HG03060 (cell line): ENCODE measurements around the gene PDE4A.
"Not testable (repeated sequence)": the region's sequence is repeated elsewhere in the genome, so short reads cannot be mapped to it uniquely, and the experiment has no call there.

Source experiments
- ATAC-seq: cut with Tn5 transposase; IDR thresholded peaks from one replicate; pipeline ENCODE4 v1.9.1; 2021; ENCODE audit warnings: low read depth, moderate number of reproducible peaks; ENCODE audit not compliant: unreplicated experiment

PDE4A gene

GRCh38 chr19:10403137-10404021 lies 17.0 kb upstream of the PDE4A start, which contains the start of gene CDC37:
Gene CDC37 (minus strand): TSS chr19:10403542. CDS start chr19:10403479, 63 bp downstream.
- peak; percentile 77 for ATAC-seq

DNA sequence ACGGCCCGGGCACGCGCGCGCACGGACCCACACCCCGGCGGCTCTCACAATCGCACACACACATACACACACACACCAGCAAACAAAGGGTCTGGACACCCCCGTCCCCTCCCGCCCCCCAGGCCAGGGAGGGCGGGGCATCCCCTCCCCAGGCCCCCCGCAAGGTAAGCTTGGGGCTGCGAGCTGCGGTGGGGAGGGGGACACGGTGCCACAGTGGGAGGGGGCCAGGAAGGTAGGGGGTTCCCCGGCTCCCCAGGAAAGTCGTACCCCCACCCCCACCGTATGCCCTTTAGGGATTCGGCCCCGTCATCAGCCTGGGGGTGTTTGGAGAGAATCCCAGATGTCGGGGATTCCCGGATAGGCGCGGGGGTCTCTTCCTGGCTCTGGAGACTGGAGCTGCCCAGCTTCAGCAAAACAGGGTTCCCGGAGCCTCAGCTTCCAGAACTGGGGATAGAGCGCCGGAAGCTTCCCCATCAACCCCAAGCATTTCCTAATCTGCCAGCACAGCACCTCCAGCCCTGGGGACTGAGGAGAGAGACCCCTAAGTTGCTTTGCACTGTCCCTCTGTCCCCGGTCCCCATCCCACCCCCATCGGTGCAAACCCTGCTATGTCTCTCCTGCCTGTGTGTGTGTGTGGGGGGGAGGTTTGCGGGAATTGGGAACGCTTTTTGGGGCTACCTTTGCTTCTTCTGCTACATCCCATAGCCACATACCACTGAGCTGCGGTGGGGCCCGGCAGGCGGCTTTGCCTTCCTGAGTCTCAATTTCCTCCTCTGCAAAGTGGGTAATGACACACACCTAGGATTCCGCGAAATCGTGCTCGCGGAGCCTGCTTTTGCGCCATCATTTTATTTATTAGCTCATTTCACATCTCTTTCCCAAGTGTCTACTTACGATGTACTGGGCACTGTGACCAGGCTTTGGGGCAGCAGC lies 15.2 kb upstream of the PDE4A start:
- no peak for ATAC-seq

- no peak for ATAC-seq
Measured at GRCh38 chr19:10406191-10406590, 14.1 kb upstream of the PDE4A start.

DNA sequence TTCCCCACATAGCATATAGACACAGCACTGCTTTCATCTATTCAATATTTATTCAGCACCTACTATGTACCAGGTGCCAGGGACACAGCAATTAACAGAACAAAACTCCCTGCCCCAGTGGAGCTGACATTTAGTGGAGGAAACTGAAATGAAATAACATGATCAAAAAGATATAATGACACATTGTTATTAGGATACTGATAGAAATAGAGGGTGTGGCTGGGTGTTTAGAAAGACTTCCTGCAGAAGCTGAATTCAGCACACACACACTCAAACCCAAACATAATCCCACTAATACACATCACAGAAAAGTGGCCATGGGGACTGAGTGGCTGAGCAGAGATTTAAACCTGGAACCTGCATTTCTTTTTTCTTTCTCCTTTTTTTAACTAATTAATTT lies 13.2 kb upstream of the PDE4A start:
- ATAC-seq, result no peak

DNA sequence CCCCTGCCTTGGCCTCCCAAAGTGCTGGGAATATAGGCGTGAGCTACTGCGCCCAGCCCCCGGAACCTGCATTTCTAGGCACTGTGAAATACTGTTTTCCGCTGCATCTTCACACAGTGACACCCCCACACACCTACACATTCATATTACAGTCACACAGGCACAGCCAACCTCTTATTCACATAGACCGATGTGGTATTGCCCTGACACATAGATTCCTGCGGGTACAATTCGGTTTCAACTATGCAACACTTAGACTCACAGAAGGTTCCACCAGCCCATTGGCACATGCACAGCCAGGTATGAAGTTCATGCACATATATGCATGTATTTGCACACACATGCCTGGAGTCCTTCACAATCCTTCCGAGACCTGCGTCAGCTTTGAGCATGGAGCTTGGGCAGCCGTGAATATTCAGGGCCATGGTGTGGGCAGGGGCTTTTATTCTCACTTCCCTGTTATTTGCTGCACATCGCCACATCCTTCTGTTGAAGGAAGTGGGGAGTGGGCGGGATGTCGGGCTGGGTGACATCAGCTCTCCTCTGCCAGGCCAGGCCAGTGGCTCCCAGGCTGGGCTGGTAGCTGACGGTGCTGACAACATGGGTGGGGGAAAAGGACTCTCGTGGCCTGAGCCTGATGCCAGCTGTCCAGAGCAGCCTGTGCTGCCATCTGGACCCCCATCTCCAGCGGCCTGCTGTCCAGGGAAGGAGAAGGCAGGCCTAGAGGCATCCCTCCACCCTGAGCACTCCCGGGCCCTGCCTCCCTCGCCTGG lies 11.6 kb upstream of the PDE4A start:
- no peak for ATAC-seq

DNA sequence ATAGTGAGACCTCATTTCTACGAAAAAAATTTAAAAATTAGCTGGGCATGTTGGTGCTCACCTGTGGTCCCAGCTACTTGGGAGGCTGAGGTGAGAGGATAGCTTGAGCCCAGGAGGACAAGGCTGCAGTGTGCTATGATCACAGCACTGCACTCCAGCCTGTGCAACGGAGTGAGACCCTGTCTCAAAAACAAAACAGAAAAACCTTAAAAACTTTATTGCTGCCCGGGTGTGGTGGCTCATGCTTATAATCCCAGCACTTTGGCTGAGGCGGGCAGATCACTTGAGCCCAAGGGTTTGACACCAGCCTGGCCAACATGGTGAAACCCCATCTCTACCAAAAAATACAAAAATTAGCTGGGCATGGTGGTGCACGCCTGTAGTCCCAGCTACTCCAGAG lies 9.1 kb upstream of the PDE4A start:
- ATAC-seq, result not testable (repeated sequence)

- peak; percentile 50 for ATAC-seq
Measured at GRCh38 chr19:10412257-10412977, 7.9 kb upstream of the PDE4A start.

GRCh38 chr19:10416083-10416379 lies 4.3 kb upstream of the PDE4A start:
- no peak for ATAC-seq

GRCh38 chr19:10416380-10417257 lies 3.7 kb upstream of the PDE4A start:
- peak; percentile 34 for ATAC-seq

DNA sequence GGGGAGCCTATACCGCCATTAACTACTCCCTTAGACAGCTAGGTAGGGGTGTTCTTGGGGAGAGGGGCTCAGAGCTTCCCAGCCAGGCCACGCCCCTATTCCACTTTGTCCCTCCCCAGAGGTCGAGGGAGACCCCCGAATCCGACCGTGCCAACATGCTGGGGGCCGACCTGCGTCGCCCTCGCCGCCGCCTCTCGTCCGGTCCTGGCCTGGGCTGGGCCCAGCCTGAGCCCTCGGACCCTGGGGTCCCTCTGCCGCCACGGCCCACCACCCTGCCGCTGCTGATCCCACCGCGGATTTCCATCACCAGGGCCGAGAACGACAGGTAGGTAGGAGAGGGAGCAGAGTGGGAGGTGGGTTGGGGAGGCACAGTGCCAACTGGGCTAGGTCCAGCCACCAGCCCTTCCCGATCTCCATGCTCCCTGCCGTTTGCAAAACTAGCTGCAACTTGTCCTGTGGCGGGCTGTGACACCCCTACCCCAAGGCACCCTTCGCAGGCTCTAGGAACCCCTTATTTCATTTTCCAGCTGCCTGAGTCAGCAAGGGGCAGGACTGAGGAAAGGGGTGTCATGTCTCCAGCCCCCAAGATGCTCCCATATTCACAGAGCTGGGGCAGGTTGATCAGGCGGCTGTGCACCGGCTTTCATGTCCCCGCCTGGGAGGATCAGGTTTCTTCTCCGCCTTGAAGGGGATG lies 2.6 kb upstream of the PDE4A start:
- ATAC-seq, result no peak

- no peak for ATAC-seq
Measured at GRCh38 chr19:10418235-10418484, 2.2 kb upstream of the PDE4A start.

DNA sequence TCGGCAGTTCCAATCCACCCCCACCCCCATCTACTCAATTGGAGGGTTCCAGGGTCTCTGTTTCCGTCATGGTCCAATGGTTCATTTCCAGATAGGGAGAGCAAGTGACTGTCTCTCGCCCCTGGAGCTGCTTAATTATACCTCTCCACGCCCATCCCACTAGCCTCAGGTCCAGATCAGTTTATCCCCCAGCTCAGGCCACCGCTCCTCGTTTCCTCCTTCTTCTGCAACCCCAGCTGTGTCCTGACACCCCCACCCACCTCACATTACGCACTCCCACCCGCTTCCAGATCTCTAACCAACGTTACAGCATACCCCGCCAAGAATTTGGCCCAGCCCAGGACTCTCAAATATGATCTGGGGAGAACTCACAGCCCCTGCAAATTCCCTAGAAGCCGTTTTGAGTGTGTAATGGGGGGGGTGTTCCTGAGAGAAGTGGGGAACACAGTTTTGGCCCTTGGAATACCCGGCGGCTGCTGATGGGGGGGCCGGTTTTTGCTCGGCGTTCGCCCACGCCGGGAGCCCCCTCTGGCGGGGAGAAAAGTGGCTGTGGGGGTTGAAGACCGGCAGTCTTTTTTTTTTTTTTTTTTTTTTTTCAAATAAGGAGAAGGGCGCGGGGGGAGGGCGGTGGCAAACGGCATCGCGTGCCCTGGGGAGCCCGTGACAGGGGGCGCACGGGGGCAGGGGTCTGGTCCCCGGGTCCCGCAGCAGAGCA lies 1.7 kb upstream of the PDE4A start:
- ATAC-seq, result no peak

GRCh38 chr19:10419200-10419645 lies 1.1 kb upstream of the PDE4A start:
- ATAC-seq, result no peak

DNA sequence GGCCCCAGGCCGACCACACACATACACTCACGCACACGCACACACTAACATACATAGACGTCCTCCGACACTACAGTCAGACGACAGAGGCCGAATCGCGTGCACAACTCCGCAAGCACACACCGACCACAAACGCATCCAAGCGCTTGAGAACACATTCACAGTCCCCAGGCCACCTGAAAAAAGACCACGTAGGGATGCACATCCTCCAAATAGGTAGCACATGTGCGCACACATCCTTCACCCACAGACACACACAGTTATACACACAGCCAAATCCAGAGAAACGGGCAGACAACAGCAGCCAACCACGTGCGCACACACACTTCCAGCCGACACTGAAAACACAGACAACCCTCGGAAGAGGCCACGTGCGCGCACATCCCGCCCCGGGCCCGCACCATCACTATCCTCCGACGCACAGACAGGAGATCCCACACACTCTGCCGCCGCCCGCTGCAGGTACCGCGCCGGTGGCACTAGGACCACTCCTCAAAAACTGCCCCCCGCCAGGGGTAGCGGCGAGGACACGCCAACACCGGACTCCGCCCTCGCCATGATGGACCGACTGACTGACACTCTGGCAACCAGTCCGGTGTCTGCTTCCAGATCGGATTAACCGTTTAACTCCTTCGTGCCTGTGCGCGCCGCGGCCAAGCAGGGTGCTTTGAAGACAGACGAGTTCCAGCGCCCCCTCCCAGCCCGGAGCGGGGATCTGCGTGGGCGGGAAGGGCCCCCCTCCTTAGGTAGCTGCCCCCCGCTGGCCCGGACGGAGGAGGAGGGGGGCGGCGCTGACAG lies 493 bp upstream of the PDE4A start:
- no peak for ATAC-seq

DNA sequence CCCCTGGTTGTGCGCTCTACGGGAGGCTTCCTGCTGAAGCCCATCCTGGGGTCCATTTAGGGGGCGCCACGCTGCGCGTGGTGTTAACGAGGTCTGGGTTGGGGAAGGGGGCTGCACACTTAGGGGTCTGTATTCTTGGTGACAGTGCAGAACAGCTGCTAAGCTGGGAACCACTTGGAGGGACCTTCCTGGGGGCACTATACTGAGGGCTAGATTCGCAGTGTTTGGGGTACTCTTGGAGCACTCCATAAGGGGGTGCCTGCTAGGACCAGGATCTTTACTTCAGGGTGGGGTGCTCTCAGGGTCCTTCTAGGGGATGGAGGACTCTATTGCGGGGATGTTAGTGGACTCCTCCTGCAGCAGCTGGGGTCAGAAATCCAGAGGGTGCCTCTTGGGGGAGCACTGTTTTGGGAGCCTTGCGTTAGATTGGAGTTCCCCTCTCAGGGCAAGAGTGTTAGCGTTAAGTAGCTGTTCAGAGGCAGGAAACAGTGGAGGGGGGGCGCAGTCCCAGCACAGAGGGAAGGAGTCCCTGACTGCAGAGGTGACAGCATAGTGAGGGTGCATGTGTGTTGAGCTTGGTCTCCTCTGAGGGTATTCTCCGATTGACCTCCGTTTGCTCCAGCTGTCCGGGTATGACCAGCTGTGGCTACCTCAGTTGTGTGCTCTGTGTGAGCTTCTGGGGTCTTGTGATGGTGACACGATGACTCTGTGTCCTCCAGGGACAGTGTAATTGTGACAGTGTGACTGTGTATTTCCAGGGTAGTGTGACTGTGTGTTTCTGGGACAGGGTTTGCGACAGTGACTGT lies 1.1 kb downstream of the PDE4A start:
- ATAC-seq, result no peak

DNA sequence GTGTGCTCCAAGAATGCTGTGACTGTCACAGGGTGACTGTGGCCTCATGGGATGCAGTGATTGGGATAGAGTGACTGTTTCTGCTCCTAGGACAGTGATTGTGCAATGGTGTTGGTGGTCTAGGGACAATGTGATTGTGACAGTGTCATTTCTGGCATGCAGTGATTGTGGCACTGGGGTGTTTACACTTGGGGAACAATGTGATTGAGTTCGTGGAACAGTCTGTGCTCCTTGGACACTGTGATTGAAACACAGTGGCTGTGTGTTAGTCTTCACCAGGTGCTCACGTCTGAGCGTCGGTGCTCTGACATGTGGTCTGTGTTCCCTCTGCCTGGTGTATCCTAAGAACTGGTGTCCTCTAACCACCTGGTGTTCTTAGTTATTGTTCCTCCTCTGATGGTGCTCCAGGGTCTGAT lies 1.7 kb downstream of the PDE4A start:
- ATAC-seq, result no peak

GRCh38 chr19:10422846-10423245 lies 2.5 kb downstream of the PDE4A start:
- ATAC-seq, result no peak
